ENCODE data around the gene BDKRB1.

DNA sequence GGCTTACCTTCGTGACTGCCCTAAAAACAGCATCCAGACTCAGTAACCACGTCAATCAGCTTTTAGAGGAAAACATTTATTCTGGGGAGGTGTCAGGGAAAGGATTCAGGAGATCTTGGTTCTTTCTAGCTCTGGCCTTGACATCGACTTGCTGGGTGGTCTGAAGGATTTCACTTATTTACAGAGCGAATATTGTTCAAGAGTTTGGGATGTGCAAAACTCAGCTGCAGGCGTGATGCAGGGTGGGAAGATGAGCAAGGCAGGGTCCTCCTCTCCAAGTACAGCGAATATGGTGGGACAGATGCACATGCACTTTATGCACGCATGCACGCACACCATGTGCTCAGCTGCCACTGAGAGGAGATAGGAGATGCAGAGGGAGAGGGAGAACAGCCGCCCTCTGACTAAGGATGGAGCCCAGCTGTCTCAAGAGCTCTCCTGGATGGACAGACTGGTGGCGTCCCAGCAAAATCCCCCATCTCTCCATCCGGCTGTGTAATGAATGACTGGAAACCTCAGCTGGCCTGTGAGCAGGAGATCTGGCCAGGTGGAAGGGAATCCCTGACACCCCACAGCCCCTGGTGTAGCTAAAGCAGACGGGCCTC lies 24.4 kb upstream of the BDKRB1 start:
- TF ChIP-seq, protein P1, sequence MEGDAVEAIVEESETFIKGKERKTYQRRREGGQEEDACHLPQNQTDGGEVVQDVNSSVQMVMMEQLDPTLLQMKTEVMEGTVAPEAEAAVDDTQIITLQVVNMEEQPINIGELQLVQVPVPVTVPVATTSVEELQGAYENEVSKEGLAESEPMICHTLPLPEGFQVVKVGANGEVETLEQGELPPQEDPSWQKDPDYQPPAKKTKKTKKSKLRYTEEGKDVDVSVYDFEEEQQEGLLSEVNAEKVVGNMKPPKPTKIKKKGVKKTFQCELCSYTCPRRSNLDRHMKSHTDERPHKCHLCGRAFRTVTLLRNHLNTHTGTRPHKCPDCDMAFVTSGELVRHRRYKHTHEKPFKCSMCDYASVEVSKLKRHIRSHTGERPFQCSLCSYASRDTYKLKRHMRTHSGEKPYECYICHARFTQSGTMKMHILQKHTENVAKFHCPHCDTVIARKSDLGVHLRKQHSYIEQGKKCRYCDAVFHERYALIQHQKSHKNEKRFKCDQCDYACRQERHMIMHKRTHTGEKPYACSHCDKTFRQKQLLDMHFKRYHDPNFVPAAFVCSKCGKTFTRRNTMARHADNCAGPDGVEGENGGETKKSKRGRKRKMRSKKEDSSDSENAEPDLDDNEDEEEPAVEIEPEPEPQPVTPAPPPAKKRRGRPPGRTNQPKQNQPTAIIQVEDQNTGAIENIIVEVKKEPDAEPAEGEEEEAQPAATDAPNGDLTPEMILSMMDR (IDR thresholded peaks at IDR 0.05; ENCODE audit: low read depth, low read length, poor library complexity, severe bottlenecking) = no peak
- TF ChIP-seq EZH2phosphoT487 (IDR thresholded peaks at IDR 0.05; ENCODE audit: borderline replicate concordance, low read length) = no peak

Data from DOHH2 (cell line).